MM.1S (cell line): ENCODE data around the gene ADAMTS17.

Experiments used
- EZH2 ChIP-seq: fragments of 300-600 bp; sonication (generic); optimal IDR thresholded peaks from 2 replicates; pipeline ENCODE3; 2017; ENCODE audit warnings: low read depth, mild to moderate bottlenecking, antibody characterized with exemption, low read length, mixed read lengths
- EZH2phosphoT487 ChIP-seq: fragments of 300-600 bp; sonication (generic); IDR thresholded peaks from 2 replicates; pipeline ENCODE4 v1.6.1; 2018; ENCODE audit warnings: antibody characterized with exemption, low read length
- TF ChIP-seq, protein P1 (sequence below): fragments of 300-600 bp; sonication (generic); IDR thresholded peaks from 2 replicates; pipeline ENCODE4 v1.5.1; 2016; ENCODE audit warnings: antibody characterized with exemption, low read length, mixed read lengths

DNA sequence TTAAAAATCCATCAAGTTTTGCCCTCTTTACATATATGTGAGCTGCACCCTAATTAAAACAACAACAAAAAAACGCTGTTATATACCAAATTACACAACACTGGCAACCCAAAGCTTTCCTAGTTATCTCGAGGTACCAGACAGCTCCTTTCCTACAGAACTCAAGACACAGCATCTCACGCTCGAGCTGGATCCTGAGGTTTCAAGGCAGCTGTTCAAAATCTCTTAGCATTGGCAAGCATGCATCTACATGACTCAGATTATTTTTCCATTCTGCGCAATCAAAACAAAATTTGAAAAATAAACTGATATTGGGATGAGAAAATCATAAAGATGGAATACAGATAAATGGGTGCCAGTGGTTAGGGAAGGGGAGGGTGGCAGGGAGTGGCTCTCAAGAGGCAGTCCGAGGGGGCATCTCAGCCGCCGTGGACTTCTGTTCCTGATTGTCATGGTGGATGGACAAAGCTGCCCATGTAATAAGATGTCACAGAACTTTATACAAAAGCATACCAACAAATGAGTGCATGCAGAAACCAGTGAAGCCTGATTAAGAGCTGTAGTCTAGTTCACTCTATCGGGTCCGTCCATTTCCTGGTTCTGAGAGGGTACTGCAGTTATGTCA is 91.5 kb downstream of the ADAMTS17 start:
- TF ChIP-seq, protein P1, sequence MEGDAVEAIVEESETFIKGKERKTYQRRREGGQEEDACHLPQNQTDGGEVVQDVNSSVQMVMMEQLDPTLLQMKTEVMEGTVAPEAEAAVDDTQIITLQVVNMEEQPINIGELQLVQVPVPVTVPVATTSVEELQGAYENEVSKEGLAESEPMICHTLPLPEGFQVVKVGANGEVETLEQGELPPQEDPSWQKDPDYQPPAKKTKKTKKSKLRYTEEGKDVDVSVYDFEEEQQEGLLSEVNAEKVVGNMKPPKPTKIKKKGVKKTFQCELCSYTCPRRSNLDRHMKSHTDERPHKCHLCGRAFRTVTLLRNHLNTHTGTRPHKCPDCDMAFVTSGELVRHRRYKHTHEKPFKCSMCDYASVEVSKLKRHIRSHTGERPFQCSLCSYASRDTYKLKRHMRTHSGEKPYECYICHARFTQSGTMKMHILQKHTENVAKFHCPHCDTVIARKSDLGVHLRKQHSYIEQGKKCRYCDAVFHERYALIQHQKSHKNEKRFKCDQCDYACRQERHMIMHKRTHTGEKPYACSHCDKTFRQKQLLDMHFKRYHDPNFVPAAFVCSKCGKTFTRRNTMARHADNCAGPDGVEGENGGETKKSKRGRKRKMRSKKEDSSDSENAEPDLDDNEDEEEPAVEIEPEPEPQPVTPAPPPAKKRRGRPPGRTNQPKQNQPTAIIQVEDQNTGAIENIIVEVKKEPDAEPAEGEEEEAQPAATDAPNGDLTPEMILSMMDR: no peak
- no peak for TF ChIP-seq EZH2
- no peak for TF ChIP-seq EZH2phosphoT487
